ENCODE measurements around the gene ARHGAP26.
"Not testable (repeated sequence)": the region's sequence is repeated elsewhere in the genome, so short reads cannot be mapped to it uniquely, and the experiment has no call there.

The ARHGAP26 gene

DNA sequence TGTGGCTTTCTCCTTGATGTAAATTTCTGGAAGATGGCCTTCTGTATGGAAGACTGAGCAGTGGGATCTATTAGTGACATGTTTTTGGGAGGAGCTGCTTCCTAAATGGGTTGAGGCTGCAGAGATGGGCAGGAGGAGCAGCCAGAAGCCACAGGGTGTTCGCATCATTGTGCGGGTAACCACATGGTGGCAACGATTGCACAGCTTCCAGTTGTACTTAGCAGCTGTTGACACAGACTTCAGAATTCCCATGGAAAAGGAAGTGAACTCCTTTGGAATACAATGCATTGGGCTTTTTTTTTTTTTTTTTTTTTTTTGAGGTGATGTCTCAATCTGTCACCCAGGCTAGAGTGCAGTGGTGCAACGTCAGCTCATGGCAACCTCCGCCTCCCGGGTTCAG, 336.0 kb downstream of the ARHGAP26 start:
- DNase-seq = no peak

DNA sequence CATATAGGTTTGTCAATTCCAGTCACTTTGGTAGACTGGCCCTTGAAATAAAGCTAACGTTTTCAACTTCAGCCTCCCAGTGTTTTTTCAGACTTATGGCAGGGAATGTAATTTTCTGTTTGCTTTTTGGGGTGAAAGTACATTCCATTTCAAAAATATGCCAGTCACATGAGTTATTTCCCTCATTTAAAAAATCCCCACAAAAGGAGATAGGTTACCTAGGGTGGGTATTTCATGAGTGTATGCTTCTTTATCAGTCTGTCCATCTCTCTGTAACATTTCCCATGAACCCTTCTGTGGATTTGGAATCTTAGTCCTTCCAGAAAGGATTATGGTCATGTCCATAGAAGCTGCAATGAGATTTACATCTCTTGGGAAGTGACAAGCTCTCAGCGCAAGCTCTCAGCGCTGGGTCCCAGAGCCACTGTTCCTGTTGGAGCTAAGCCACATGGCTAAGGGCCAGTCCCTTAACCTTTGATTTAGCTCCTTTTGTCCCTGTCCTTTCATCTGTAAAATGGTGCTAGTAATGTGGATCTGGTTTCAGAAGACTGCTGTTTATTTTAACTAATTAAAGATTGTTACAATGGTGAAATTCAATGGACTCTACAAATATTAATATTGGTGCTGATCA, 338.4 kb downstream of the ARHGAP26 start:
- DNase-seq = no peak

- DNase-seq = no peak
Observed at GRCh38 chr5:143110591-143110990, 340.4 kb downstream of the ARHGAP26 start.

- no peak for DNase-seq
Observed at GRCh38 chr5:143111799-143112198, 341.6 kb downstream of the ARHGAP26 start.

GRCh38 chr5:143113461-143113860, 343.3 kb downstream of the ARHGAP26 start:
- DNase-seq = no peak

DNA sequence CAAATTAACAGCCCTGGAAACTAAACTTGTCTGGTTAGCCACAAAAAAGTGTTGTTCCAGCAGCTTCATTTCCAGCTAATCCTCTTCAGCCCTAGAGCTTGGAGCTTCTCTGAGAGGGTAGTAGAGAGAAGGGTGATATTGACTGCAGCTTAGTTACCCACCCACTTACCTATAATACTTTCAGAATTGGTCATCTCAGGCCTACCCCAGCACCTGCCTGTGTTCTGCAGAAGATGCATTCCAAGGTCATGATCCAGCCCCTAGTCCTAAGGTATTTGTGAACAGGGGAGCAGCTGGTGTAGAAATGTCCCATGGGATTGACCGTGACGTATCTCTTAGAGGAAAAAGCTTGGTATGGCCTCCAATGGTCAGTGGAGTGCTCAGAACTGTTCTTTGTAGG, 344.3 kb downstream of the ARHGAP26 start:
- no peak for DNase-seq

- no peak for DNase-seq
Observed at GRCh38 chr5:143115381-143115780, 345.2 kb downstream of the ARHGAP26 start.

- no peak for DNase-seq
Observed at GRCh38 chr5:143116814-143117213, 346.6 kb downstream of the ARHGAP26 start.

DNA sequence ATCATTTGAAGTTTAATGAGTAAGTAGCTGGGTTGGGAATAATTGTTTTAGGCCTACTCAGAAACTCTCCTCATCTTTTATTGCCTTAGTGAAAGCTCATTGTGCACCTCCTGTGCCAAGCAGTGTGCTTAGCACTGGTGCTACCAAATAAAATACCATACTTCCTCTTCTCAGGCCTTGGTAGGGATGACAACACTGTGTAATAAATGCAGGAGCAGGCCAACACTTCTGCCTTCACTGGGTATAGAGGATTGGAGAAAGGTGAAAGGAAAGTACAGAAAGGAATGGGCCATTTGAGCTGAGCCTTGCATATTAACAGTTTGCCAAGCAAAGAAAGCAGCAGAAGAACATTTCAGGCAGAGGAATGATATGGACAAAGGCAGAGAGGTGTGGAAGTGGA, 347.6 kb downstream of the ARHGAP26 start:
- DNase-seq = no peak

DNA sequence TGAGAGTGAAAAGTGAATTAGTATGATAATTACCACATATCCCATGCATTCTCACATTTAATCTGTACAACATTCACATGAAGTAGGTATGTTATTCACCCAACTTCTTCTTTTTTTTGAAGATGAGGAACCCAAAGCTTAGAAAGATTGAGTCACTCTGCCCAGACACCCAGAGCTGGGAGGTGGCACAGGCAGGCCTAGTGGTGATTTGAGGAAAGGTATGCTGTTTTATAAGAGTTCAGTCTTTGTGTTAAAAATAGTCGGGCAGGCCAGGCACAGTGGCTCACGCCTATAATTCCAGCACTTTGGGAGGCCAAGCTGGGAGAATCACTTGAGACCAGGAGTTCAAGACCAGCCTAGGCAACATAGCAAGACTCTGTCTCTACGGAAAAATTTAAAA, 348.0 kb downstream of the ARHGAP26 start:
- DNase-seq = no peak

GRCh38 chr5:143118818-143119217, 348.6 kb downstream of the ARHGAP26 start:
- not testable (repeated sequence) for DNase-seq

GRCh38 chr5:143119291-143119769, 349.2 kb downstream of the ARHGAP26 start:
- no peak for DNase-seq

DNA sequence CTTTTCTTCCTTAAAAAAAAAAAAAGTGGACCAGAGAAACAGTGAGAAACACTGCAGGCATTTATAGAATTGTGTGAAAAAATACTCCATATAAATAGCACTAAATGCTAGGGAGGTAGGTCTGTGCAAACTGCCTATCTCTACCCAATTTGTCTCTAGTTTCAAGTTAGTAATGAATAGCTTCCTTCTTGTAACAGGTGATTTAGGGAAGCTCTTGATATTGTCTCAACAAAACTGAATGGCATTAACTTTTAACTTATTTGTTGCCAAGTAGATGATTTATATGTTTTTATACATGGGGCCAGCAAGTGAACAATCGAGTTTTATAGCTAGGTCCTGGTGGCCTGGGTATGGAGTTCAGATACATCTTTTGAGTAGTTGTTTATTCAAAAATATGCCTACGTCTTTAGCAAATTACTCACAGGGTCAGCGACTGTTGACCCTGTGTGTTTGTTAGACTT, 349.7 kb downstream of the ARHGAP26 start:
- DNase-seq = no peak

GRCh38 chr5:143120460-143121134, 350.4 kb downstream of the ARHGAP26 start:
- no peak for DNase-seq

- no peak for DNase-seq
Observed at GRCh38 chr5:143121135-143121475, 350.9 kb downstream of the ARHGAP26 start.

DNA sequence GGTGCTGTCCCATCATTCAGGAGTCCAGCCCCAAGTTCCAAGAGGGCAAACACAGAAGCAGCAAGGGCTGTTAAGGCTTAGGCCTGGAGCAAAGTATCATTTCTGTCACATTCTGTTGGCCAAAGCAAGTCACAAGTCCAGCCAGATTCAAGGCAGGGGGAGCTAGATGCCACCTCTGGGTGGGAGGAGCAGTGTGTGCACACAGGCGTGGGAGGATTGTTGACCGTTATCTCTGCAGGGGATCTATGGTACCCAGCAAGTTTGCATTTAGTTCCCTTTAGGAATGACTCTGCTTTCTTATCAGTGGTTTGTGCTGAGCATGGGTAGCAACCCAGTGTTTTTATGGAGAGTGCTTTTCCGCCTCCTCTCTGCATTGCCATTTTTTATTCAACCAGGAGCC, 354.4 kb downstream of the ARHGAP26 start:
- DNase-seq = no peak

DNA sequence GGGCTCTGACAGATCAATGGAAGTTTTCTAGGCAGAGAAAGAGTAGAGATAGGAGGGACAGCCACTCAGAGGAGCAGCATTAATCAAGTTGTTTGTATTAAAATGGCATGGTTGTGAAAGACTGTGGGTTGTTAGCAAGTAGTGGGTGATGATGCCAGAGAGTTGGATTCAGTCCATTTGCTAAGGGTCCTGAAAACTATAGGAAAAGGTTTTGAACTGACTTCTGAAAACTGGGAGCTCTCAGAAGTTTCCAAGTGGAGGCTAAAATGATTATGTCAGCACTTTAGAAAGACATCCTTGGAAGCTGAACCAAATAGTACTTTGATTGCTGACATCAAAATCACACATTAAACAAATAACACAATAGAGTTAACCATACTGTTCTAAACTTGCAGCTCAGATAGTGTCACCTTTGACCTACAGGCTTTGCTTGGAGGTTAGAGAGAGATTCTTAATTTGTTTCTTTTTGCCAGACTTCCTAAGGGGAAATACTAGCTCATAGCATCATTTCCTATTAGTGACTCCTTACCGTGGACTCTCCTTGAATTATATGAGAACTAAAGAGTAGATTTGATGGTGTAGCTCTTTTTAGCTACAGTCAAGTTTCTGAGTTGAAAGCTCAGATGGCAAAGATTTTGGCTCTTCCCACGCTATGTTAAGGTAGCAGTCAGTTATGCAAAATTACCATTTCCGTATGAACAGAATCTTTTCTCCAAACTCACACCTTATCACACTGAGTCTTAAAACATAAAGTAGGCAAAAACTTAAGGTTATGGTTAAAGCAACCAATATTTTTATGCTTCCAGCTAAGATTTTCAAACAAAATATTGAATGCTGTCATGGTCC, 356.2 kb downstream of the ARHGAP26 start:
- DNase-seq = no peak

- no peak for DNase-seq
Observed at GRCh38 chr5:143128412-143129071, 358.4 kb downstream of the ARHGAP26 start.

DNA sequence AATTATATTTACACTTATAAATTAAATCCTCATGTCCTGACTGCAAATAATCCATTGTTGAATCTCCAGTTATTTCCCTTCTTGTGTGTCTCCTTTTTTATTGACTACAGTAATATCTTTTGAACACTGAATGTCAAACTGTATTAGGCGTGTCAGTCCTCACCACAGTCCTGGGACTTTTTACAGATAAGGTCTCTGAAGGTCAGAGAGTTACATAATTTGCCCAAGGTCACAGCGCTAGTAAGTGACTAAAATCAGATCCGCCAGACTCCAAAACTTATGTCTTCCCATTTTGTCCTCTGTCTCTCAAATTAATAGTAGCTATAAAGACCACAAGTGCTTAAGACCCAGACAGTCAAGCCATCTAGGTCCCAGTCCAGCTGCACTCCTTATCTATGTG, 359.0 kb downstream of the ARHGAP26 start:
- DNase-seq = no peak

GRCh38 chr5:143129910-143130612, 359.9 kb downstream of the ARHGAP26 start:
- DNase-seq = no peak

DNA sequence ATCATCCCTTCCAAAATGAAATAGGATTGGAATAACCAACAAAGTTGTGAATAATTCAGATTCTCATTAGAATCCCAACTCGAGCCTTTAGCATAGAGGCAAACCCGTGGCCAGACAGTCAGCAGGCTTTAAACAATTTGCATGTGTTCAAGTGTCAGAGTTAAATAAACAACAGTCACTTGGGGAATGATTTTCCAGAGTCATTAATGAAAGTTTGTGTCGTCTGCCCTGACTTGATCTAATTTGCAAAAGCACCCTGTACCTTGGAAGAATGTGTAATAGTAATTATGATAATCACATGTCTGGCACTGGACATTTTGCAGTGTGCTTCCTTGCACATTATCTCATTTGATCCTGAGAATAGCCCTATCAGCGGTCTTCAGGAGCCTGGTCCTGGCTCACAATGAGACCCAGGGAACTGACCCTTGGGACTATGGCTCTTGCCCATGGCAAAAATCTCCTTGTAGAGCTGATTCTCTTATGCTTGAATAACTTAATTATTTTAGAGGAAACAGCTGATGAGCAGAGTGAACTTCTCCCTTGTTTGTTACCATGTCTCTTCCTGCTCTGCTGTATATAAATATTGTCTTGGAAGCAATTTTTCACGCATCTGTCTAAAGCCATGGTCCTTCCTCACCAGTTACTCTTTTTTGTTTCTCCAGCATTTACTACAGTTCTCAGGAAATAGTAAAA, 360.6 kb downstream of the ARHGAP26 start:
- DNase-seq = no peak

DNA sequence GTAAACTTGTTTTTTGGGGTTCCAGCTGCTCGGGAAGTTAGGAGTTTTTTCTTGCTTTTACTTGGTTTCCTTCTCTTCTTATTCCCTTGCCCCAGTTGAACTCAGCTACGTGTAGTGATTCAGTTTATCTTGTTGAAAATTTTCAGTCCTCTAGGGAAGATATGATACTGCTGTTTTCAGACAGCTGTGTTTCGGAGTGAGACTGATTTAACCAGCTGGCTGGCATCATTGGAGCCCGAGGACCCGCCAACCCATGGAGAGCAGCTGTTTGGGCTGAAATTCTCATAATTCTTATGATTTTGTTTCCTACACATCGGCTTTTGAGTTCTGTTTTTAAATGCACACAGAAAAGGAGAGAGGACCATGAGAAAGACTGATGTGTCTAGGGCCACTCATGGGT, 361.8 kb downstream of the ARHGAP26 start:
- no peak for DNase-seq
